ENCODE data around the gene RNF44.

- no peak for TF ChIP-seq CTCF (IDR thresholded peaks at IDR 0.05)
- TF ChIP-seq POLR2A (IDR thresholded peaks at IDR 0.05; ENCODE audit: low read depth), result no peak
Observed at GRCh38 chr5:176540956-176541337, 3.7 kb upstream of the RNF44 start.
